SIG-M5 treated with dmso at 0.1 percent for 504 hours (cell line): ENCODE measurements around the gene USP36.

Experiments used
- DNase-seq: peaks from one replicate; lab custom pipeline; 2025; ENCODE audit not compliant: unreplicated experiment; lab: John Stamatoyannopoulos, UW

Gene USP36

DNA sequence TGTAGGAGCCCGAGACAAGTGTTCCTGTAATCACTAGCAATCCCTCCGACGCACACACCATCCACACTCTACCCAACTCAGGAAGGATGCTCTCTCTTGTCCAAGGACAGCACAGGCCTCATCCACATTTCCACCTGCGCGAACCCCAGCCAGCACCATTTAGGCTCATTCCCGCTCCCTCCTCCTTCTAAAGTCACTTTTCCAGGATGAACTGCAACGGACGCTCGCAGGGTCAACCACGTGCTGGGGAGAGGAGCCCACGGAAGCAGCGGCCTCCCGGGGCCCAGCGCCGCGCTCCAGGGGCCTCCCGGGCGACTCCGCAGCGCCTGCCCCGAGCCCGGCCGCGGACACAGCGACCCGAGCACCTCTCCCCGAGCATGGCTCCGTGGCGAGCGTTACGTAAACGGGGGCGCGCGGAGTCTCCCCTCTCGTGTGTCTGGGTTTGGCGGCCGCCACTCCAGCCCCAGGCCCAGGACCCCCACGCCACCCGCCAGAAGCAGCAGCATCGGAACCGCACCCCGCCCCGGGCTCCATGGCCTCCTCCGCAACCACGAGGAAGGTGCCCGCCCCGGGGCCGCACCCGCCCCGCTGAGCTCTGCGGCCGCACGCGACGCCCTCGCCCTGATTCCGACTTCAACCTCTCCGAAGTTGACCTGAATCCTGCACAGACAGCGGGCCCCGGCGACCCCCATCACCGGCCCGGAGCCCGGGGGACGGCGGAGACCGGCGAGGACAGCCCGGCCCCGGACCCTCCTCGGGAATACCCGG is 668 bp downstream of the USP36 start:
- DNase-seq: peak; percentile 41

DNA sequence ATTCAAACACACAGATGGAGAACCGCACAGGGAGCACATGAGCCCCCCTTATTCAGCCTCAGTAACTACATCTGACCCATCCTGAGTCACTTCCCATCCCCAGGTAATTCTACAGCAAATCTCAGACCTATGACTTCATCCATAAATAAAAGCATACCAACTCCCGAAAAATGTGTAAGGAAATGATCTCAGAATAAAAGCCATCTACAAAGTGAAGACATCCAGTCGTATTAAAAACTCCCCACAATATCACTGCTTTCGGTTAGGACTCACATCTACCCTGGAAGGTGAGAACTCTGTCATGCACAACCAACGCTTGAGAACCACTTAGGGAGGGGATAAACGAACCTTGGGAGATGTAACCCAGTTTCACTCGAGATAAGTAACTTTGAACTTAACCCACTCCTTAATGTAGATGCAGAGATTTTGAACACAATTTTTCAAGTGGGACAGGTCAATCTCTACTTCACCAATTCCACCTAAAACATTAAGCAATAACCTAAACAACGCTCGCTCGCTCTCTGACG is 1.3 kb downstream of the USP36 start:
- no peak for DNase-seq

DNA sequence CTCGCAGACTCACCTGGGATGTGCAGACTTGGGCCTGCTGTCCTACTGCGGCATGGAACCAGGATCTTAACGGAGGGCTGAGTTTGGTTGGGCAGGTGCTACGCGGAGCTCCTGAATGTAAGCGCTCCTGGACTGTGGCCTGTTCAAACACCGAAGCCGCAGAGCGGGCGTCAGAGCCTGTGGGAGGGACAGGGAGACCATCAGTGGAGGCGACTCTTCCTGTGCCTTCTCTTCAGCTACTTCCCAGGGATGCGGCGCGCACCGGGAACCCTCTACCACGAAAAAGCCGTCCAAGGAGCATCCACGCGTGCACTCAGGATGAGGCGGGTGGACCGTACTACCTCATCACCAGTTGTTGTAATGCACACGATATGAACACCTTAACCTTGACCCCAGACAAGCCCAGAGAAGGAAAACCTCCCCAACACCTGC is 2.0 kb downstream of the USP36 start:
- DNase-seq: no peak

DNA sequence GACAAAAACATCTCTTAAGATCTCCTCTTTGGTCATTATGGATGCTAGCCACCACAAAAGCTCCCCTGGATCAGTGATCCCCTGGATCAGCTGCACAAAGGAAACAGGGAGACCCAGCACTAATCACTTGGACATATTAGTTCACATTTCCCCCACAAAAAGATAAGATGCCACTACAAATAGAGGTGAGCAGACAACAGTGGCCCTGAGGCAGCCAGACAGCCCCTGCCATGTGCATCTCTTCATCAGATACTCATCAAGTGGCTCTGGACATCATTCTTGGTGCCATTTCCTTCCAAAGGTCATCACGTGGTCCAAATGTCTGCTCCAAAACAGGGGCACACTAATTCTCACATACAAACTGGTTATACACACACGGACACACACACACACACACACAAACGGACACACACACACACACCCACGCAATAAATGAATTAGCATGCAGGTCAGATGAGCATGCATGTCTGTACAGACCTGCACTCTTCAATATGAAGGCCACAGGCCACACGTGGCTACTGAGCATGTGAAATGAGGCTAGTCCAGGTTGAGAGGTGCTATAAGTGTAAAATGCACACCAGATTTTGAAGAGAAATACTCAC is 4.1 kb downstream of the USP36 start:
- no peak for DNase-seq

DNA sequence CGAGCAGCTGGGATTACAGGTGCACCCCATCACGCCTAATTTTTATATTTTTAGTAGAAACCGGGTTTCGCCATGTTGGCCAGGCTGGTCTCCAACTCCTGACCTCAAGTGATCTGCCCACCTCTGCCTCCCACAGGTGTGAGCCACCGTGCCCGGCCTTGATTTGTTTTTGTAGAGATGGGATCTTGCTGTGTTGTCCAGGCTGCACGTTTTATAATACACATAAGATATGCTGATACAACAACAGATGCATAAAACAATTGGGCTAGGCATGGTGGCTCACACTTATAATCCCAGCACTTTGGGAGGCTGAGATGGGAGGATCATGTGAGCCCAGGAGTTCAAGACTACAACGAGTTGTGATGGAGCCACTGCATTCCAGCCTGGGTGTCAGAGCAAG is 6.0 kb downstream of the USP36 start:
- no peak for DNase-seq

DNA sequence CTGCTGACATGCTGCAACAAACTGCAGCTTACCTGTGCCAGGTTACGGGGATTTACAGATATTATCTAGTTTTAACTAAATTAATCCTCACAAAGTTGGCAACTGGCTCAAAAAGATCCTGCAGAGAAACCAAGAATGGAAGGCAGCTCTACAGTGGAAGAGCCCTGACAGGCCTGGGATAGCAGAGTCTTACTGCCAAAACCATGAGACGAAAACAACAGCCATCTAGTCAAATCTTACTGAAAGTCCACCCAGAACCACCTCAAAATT is 8.1 kb downstream of the USP36 start:
- DNase-seq: no peak

DNA sequence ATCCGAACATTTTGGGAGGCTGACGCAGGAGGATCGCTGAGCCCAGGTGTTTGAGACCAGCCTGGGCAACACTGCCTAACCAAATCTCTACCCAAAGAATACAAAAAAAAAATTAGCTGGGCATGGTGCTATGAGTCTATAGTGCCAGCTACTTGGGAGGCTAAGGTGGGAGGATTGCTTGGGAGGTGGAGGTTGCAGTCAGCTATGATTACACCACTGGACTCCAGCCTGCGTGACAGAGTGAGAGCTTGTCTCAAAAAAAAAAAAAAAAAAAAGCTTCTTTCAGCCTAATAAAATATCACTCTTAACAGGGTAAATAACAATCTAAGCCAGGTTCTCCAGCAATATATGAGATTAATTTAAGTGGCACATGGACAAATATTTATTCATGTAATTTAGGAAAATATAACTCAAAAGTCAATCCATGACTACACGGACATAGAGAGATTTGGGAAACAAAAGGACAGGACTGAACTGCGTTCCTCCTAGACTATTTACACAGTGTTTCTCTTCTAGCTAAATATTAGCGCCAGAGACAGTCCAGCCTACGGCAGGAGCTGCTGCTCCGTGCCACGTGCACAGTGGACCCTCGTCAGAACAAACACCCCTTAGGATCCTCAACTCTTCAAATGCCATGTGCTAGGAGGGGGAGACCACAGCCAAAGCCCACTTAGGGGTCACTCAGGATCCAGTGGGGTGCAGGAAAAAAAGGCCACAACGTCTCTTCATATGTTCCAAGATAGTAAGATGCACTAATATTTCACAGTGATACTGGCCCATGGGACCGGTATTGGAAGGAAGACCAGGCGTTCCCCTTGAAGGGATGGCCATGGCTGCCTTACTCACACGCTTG is 8.7 kb downstream of the USP36 start:
- DNase-seq: no peak

DNA sequence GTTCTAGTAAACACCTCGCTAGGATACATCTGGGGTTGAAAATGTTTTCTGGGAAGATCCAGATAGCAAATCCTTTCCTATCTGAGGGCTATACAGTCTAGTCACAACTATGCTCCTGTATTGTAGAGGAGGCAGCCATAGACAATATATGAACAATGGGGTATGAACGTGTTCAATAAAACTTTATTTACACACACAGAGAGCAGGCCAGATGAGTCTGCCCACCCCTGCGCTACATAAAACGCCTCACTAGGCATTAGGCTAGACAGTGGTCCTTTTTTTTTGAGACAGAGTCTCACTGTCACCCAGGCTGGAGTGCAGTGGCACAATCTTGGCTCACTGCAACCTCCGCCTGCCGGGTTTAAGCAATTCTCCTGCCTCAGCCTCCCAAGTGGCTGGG is 11.1 kb downstream of the USP36 start:
- no peak for DNase-seq

DNA sequence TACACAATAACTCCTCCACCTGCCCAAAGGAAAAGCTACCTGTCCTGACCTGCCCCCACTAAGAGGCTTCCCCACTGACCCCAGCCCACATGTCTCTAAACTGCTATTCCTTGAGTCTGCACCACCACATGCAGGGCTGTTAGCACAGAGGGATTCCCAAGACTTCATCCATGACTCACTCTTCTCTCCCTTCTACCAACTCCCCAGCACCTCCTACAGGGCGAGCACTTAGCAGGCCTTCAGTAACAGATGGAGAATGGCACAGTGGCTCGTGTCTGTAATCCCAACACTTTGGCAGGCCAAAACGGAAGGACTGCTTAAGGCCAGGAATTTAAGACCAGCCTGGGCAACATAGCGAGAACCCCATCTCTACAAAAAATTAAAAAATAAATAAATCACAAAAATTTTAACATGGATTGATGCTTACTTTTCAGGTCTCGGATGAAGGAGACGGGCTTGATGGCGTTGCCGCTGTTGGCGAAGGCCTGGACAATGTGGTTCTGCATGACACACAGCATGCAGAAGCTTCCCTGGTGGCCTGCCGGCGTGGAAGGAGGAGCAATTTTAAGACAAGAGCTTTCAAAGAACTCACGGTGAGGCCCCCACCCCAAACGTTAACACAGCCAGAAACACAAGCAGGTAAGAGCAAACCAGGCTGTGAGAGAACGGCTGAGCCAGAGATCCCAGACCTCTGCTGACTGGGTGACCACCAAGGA is 12.0 kb downstream of the USP36 start:
- peak; percentile 23 for DNase-seq

DNA sequence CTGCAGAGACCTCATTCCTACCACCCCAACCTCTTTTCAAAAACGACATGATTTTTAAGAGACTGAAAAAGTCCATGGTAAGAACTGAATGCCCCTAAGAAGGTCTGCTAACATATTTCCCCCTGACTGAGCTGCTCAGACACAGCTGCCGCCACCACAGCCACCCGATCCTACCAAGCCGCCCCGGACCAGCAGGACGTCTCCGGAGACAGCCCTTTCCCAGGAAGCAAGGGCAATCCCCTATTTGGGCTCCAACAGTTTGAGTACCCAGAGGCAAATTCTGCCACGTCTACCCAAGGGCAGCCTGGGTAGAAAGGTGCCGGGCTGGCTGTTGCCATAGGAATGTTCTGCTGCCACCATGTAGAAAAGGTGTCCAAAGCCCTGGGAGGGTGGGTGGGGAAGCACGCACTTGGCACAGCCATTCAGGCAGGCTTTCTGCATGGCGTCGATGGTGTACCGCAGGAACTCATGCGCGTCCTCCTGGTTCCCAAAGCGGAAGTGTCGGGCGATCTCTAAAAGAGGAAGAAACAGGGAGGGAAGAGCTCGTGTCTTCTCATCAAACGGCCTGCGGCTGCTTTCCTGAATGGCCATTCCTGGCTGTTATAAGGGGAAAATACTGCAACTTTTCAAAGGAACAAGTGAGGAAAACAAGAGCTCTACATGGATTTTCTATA is 13.6 kb downstream of the USP36 start:
- DNase-seq: no peak

DNA sequence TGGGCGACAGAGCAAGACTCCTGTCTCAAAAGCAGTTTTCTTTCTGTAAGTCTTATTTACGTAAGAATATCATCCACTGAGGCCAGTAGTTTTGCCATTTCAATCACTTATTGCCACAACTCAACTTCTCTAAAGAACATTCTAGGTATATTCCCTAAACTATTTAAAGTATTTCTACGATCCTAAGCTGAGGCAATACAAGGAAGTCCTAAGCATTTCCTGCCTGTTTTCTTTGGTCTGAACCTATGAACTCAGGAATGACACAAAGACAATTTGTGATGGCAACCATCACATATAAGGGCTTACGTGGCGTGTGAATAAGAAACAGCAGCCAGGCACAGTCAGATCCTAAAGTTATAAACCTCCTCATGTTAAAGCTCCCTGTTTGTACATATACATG is 14.2 kb downstream of the USP36 start:
- DNase-seq: no peak

DNA sequence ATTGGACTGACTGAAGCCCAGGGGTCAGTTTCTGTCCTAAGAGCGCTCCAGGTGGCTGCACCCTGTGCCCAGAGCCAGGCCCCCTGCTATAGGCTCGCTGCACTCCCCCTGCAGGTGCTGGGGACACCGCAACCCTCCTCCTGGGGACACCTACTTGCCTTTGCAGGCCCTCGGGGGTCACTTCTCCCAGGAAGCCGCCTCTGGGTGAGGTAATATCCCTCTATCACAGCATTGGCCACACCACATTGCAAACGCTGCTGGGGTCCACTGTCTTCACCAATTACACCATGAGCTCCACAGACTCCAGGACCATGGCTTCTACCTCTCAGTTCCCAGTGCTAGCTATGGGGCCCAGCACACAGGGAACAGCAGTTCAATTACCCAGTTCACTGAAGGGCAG is 14.9 kb downstream of the USP36 start:
- no peak for DNase-seq

DNA sequence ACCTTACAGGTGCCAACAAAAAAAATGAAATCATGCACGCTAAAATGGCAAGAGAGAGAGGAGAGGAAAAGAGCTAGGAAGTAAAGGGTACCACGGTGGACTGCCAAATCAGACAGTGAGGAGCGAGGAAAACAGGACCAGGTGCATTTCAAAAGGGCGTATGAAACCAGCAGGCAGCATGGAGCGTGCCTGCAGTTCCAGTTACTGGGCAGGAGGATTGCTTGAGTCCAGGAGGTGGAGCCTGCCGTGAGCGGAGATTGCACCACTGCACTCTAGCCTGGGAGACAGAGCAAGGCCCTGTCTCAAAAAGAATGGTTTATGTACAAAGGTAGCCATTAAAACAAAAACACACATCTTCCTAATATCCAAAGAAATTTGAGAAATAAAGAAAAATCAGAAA is 16.4 kb downstream of the USP36 start:
- no peak for DNase-seq

DNA sequence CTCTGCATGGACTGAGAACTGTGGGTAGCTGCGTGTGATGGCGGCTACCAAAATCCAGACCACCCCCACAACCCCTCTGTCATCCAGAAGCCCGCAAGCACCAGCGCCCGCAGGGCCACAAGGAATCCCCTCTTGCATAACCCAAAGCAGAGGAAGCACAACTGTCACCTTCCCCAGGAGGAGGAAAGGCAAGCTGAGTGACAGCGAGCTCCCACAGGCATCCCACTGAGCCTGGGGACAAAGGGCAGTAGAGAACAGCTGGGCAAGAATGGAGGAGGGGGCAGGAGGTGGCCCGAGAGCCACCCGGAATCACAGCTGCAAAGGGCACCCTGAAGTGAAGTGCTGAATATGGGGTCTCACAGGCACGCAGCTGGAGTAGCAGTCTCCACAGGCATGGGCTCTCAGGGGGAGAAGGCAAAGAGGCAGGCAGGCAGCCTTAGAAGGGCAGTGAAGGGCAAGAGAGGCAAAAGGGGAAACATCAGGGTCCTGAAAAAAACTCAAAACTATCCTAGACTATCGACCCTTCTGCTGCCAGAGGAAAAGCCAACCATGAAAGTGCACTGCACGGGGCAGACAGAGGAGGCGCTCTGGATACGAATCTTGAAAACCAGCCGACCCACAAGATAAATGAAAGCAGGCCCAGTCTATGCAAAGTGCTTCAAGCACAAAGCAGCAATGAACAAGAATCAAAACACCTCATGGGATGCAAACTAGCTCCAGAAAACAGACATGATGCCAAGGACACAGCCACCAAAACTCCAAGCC is 17.1 kb downstream of the USP36 start:
- no peak for DNase-seq

DNA sequence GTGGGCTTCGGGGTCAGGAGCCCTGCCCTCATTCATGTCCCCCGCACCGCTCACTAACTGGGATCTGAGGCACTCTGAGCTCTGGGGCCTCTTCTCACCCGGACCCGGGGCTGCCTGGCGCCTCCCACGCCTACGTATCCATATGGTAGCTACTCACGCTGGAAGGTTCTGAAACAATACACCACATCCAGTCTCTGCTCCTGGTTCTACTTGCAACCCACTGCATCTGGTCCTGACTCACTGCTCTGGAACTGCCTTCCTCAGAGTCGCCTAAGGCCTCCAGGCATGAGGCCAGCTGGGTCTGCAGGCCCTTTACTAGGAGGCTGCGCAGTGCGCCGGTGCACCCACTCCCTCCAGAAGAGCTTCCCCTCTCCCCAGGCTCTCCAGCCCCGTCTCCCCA is 18.1 kb downstream of the USP36 start:
- no peak for DNase-seq

DNA sequence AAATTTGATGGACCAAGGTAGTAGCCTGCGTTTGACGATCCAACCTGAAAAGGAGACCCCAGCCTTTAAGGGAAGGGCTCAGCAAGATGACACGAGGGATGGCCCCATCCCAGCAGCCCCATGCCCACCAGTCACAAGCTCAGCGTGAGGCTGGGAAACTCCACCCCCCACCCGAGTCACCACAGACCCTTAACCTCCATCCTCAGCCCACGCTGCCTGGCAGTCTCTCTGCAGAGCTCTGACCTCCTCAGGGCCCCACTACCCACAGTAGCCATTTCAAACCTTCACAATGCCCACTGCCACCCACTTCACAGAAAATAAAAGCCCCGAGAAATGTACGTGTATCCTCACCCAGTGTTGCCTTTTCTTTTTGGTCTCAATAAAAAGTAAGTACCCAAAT is 18.7 kb downstream of the USP36 start:
- DNase-seq: no peak

DNA sequence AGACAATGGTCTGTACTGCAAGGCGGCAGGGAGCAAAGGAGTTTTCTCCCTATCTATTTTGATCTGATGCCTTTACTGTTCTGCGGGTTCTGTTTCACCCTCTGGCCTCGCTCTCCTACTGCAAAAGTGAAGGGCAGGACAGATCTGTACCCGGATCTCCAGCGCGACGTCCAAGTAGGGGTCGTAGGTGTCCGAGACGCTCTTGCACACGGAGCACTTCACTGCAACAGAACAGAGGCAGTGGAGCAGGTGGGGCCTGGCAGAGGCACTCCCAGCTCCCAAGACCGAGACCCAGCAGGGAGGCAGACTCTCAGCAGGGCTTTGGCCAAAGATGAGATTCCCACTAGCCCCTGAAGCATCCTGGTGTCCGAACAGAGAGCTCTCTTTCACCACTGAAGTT is 19.8 kb downstream of the USP36 start:
- DNase-seq: no peak

DNA sequence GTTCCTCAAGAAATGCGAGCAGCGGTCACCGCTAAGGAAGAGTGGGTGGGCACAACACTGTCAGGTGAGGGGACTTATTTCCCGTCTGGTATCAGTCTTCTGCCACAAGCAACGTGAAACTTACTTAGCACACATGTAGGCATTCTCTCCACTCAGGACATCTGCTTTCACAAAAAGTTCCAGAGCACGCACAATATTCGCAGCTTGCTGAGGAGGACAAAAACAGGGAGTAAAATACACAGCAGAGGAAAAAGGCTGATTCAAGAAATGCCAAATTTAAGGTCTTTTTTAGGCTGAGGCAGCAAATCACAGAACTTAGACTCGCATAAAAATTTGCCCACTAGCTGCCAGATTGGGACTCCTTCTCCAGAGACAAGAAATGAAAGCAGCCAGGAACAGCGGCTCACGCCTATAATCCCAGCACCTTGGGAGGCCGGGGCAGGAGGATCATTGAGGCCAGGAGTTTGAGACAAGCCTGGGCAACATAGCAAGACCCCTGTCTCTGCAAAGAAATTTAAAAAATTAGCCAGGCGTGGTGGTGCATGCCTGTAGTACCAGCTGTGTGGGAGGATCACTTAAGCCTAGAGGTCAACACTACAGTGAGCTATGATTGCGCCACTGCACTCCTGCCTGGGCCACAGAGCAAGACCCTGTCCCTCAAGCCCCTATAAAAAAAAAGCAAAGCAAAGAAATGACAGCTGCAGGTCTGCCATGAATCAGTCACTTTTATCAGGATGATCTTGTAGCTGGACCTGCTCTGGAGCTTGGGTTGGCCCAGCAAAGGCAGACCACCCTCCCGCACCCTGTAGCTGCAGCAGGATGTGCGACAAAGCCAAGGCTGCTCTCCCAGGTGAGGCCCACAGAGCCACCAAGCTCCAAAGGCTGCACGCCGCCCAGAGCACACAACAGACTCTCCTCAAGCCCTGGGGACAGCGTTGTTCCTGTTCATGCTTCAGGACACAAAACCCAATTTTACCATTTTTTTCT is 20.5 kb downstream of the USP36 start:
- DNase-seq: no peak

DNA sequence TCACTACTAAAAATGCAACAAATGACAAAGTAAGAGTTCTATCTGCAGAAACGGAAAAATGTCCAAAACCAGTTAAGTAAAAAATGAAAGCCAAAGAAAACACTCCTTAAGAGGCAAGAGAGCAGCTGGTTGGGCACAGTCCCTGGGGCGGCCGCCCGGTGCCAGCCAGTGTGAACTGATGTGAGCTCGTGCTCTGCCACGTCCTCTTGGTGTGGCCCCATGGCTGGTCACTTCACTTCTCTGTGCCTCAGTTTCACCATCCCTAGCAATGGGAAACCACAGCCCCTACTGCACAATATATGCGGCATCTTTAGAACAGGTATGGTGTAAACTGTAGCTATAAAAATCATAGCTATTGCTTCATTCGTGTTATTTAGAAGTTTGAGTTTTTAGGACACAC is 21.2 kb downstream of the USP36 start:
- no peak for DNase-seq
